GM18951 (cell line): ENCODE results near the gene FBXO8.
"Not testable (repeated sequence)": the region's sequence is repeated elsewhere in the genome, so short reads cannot be mapped to it uniquely, and the experiment has no call there.

Source experiments
- POLR2A ChIP-seq: IDR thresholded peaks from 4 replicates; pipeline ENCODE4 v1.6.1; 2011; ENCODE audit warnings: mild to moderate bottlenecking; ENCODE audit not compliant: insufficient read length, insufficient read depth; ENCODE audit errors: extremely low read depth
- in situ Hi-C: fragments of 300-500 bp; cut with MboI; formaldehyde crosslinking; loops from one replicate; pipeline ENCODE4 v1.12.0; 2022; ENCODE audit warnings: low sequenced_read_pairs, mixed read lengths, inconsistent platforms; ENCODE audit not compliant: unreplicated experiment

FBXO8 gene

GRCh38 chr4:174312993-174313392 lies 29.5 kb upstream of the FBXO8 start:
- in situ Hi-C loops: loop anchor here (10.0 kb wide), 1 partner anchor 98 kb away; no protein-coding TSS in a partner anchor
- TF ChIP-seq POLR2A: no peak

GRCh38 chr4:174307694-174308093 lies 24.2 kb upstream of the FBXO8 start:
- TF ChIP-seq POLR2A: no peak
- in situ Hi-C loops: no loop called here

GRCh38 chr4:174305961-174306360 lies 22.5 kb upstream of the FBXO8 start:
- no peak for TF ChIP-seq POLR2A
- in situ Hi-C loops: no loop called here

GRCh38 chr4:174304664-174305063 lies 21.2 kb upstream of the FBXO8 start:
- no peak for TF ChIP-seq POLR2A
- in situ Hi-C loops: no loop called here

GRCh38 chr4:174303687-174304086 lies 20.2 kb upstream of the FBXO8 start:
- in situ Hi-C loops: no loop called here
- no peak for TF ChIP-seq POLR2A

GRCh38 chr4:174295142-174295541 lies 11.7 kb upstream of the FBXO8 start:
- in situ Hi-C loops: not testable (repeated sequence)

GRCh38 chr4:174294641-174295040 lies 11.2 kb upstream of the FBXO8 start:
- in situ Hi-C loops: not testable (repeated sequence)

GRCh38 chr4:174292473-174292872 lies 9.0 kb upstream of the FBXO8 start:
- TF ChIP-seq POLR2A: no peak
- in situ Hi-C loops: no loop called here

GRCh38 chr4:174286870-174287269 lies 3.4 kb upstream of the FBXO8 start:
- TF ChIP-seq POLR2A: no peak
- in situ Hi-C loops: no loop called here

GRCh38 chr4:174284487-174284886 lies 1.0 kb upstream of the FBXO8 start:
- in situ Hi-C loops: no loop called here
- no peak for TF ChIP-seq POLR2A

- no peak for TF ChIP-seq POLR2A
- in situ Hi-C loops: no loop called here
Observed at GRCh38 chr4:174282836-174283506, 496 bp downstream of the FBXO8 start.

GRCh38 chr4:174281901-174282300 lies 1.6 kb downstream of the FBXO8 start:
- in situ Hi-C loops: no loop called here
- TF ChIP-seq POLR2A: no peak

GRCh38 chr4:174281182-174281737 lies 2.2 kb downstream of the FBXO8 start:
- no peak for TF ChIP-seq POLR2A
- in situ Hi-C loops: no loop called here

- no peak for TF ChIP-seq POLR2A
- in situ Hi-C loops: no loop called here
Observed at GRCh38 chr4:174279433-174280155, 3.9 kb downstream of the FBXO8 start.
